Skeletal muscle tissue (tissue), 4 donors: ENCODE results near the gene CCDC88B. TPM values are rescaled to one million over a fixed set of nuclear protein-coding genes. Genes with fewer than 3 reads are reported as not detected.
"Not testable (repeated sequence)": the region's sequence is repeated elsewhere in the genome, so short reads cannot be mapped to it uniquely, and the experiment has no call there.

Experiments
- H3K27ac ChIP-seq: one replicate; pipeline ENCODE4 v1.7.0; 2013; ENCODE audit warnings: mild to moderate bottlenecking, low read depth, low read length, inconsistent platforms
- H3K27me3 ChIP-seq, 3 donors: one replicate each; pipeline ENCODE4 v1.7.0; 2013; ENCODE audit warnings: low read length in 3 of 3; ENCODE audit not compliant: control insufficient read depth in 3 of 3, insufficient read depth in 3 of 3
- H3K36me3 ChIP-seq, 3 donors: one replicate each; pipeline ENCODE4 v1.7.0; 2013; ENCODE audit warnings: low read length in 3 of 3; ENCODE audit not compliant: control insufficient read depth in 3 of 3, insufficient read depth in 3 of 3
- H3K4me1 ChIP-seq, 3 donors: one replicate each; pipeline ENCODE4 v1.7.0; 2013; ENCODE audit warnings: low read length in 3 of 3, mild to moderate bottlenecking in 3 of 3; ENCODE audit not compliant: control insufficient read depth in 3 of 3, insufficient read depth in 3 of 3
- H3K4me3 ChIP-seq, 3 donors: one replicate each; pipeline ENCODE4 v1.7.0; 2013; ENCODE audit warnings: low read length in 3 of 3
- H3K9ac ChIP-seq, 3 donors: one replicate each; pipeline ENCODE4 v1.7.0; 2013; ENCODE audit warnings: low read length in 3 of 3, mild to moderate bottlenecking in 3 of 3, moderate library complexity in 2 of 3, low read depth in 1 of 3
- H3K9me3 ChIP-seq, 3 donors: one replicate each; pipeline ENCODE4 v1.7.0; 2013; ENCODE audit warnings: low read length in 3 of 3; ENCODE audit not compliant: control insufficient read depth in 3 of 3
- total RNA-seq: library from RNA; depleted of rRNA; stranded (reverse); fragments of >200 nt; gene quantifications from one replicate; pipeline ENCODE4 v1.2.3, GENCODE V29; 2014
- donor health status: Osteomylitis.

The CCDC88B gene
- total RNA-seq, 1 donor from 2014 or later, result 2.6 TPM

DNA sequence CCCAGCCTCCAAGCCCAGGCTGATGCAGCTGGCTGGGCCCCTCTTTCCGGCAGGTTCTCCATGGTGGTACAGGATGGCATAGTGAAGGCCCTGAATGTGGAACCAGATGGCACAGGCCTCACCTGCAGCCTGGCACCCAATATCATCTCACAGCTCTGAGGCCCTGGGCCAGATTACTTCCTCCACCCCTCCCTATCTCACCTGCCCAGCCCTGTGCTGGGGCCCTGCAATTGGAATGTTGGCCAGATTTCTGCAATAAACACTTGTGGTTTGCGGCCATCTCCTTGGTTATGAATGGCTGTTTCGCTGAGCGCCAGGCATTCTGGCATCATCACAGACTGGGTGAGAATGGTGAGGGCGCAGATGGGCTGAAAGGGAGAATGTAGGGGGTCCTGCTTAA is 18.5 kb upstream of the CCDC88B start:
- H3K27ac ChIP-seq, result no peak overlapping the region

DNA sequence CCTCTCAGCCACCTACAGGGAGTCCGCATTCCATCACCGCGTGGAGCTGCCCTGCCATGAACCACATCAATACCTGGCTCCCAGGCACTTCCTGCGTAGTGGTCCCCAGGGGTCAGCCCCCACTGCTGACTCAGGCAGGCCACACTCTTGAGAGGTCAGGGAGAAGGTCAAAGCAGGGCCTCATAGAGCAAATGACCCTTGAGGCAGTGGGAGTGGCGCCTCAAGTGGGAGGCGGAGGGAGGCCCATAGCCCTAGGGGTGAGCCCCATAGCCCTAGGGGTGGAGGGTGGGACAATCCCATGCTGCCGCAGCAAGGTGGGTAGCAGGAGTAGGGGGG is 17.1 kb upstream of the CCDC88B start:
- Histone ChIP-seq H3K9ac (no peak overlapping the region), H3K36me3 (peaks cover 15 to 17% (median 16%) of the 10 kb centered on the region in 3 donors), H3K9me3 (no peaks in the 10 kb centered on the region), H3K27ac (no peak overlapping the region), H3K4me3 (no peak overlapping the region), H3K4me1 (peaks cover 8 to 12% (median 8%) of the 10 kb centered on the region in 3 donors), H3K27me3 (no peaks in the 10 kb centered on the region)

More for the DNA sequence above, 18.5 kb upstream of the CCDC88B start:
- H3K36me3 ChIP-seq, result peaks cover 15 to 17% (median 16%) of the 10 kb centered on the region in 3 donors
- H3K27me3 ChIP-seq, result no peaks in the 10 kb centered on the region
- H3K9ac ChIP-seq, result no peak overlapping the region
- no peak overlapping the region for H3K4me3 ChIP-seq
- peaks cover 13 to 23% (median 15%) of the 10 kb centered on the region in 3 donors for H3K4me1 ChIP-seq
- H3K9me3 ChIP-seq, result no peaks in the 10 kb centered on the region

DNA sequence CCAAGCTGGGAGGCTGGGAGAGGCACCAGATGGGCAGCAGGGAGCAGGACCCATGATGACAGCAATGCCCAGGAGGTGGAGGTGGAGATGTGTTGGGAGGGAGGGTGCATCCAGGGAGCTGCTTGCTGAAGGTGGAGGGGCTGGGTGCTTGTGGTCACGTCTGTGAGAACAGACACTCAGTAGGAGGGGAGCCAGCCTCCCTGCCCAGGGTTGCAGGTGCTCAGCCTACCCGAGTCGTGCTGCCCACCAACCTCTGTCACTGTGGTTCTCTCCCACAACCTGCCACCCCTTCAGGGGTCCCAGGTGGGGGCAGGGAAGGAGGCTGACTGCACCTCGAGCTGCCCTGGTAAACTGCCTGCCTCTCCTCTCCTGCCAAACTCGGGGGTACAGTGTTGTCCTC is 16.6 kb upstream of the CCDC88B start:
- no peak overlapping the region for H3K9ac ChIP-seq
- peaks cover 8 to 12% (median 8%) of the 10 kb centered on the region in 3 donors for H3K4me1 ChIP-seq
- no peaks in the 10 kb centered on the region for H3K27me3 ChIP-seq
- peaks cover 15 to 17% (median 16%) of the 10 kb centered on the region in 3 donors for H3K36me3 ChIP-seq
- no peak overlapping the region for H3K4me3 ChIP-seq
- H3K9me3 ChIP-seq, result no peaks in the 10 kb centered on the region
- no peak overlapping the region for H3K27ac ChIP-seq

DNA sequence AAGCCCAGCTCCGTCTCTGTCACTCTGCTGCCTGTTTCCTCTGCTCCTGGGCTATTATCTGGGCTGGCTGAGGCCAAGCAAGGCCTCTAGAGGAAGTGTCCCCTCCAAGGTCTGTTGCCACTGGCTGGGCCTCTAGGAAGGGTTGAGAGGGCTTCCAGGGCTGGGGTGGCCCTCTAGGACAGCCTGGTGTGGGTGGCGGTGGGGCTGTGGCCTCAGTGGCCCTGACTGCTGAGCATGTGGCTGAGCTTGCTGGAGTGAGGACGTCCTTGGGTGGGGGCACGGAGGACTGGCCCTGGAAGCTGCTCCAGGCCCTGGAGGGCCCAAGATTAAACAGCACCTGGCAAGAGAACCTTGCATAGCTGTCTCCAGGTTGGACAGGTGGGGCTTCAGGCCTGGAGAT is 16.0 kb upstream of the CCDC88B start:
- Histone ChIP-seq H3K36me3 (peaks cover 15 to 17% (median 16%) of the 10 kb centered on the region in 3 donors), H3K4me1 (peaks cover 7 to 12% (median 7%) of the 10 kb centered on the region in 3 donors)
- not testable (repeated sequence) for H3K4me3 ChIP-seq, H3K27me3 ChIP-seq, H3K27ac ChIP-seq, H3K9ac ChIP-seq, H3K9me3 ChIP-seq

DNA sequence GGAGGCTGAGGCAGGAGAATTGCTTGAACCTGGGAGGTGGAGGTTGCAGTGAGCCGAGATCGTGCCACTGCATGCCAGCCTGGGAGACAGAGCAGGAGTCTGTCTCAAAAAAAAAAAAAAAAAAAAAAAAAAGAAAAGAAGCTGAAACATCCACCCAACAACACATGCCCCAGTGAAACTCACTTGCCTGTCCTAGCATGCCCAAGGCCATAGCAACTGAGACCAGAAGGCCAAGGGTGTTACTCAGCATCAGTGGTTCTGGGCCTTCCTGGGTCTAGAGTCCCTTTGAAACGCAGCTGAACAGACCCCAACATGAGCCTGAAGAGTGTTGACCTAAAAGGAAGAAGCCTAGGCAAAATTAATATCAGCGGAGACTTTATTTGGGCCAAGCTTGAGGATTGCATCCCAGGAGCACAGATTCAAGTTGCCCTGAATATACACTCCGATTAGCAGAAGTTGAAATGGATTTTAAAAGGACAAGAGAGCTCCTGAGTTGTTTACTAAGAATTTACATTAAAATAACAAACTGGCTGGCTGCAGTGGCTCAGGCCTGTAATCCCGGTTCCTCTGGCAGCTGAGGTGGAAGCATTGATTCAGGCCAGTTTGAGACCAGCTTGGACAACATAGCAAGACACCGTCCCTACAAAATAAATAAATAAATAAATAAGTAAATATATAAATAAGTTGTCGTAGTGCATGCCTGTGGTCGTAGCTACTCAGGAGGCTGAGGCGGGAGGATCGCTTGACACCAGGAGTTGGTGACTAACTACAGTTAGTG is 15.1 kb upstream of the CCDC88B start:
- Histone ChIP-seq H3K27ac (no peak overlapping the region), H3K9me3 (no peaks in the 10 kb centered on the region), H3K4me3 (no peak overlapping the region), H3K27me3 (no peaks in the 10 kb centered on the region), H3K4me1 (peaks cover 9 to 14% (median 10%) of the 10 kb centered on the region in 3 donors), H3K36me3 (peaks cover 15 to 17% (median 16%) of the 10 kb centered on the region in 3 donors), H3K9ac (no peak overlapping the region)

DNA sequence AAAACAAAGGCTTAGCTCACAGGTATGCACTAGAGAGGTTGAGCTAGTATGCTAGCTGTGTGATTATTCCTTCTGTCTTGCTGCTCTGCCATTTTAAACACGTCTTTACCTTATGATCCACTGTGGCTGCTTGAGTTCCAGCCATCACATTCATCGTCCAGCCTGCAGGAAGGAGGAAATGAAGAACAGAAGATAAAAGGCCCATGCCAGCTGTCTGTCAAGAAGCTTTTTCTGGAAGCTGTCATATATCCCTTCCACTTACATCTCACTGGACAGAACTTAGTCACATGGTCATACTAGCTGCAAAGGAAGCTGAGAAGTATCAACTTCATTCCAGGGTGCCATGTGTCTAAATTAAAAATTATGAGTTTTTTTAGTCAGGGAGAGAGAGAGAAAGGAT is 12.6 kb upstream of the CCDC88B start:
- Histone ChIP-seq H3K9ac (no peak overlapping the region), H3K4me3 (no peak overlapping the region), H3K27ac (no peak overlapping the region), H3K27me3 (no peaks in the 10 kb centered on the region), H3K4me1 (peaks cover 15 to 20% (median 15%) of the 10 kb centered on the region in 3 donors), H3K9me3 (no peaks in the 10 kb centered on the region), H3K36me3 (peaks cover 4 to 7% (median 4%) of the 10 kb centered on the region in 3 donors)

DNA sequence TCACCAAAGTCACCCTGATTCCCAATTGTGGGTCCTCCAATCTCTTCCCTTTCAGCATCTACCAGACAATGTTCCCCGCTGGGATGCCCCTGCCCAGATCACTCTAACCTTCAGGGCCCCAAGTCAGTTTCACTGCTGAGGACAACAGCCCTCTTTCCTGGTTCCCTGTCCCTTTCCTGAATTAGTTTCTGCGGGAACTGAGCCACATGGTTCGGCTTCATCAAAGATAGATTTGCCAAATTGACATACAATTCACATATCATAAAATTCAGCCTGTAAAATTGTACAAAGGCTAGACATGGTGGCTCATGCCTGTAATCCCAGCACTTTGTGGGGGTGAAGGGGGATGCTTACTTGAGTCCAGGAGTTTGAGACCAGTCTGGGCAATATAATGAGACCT is 12.0 kb upstream of the CCDC88B start:
- Histone ChIP-seq H3K27ac (no peak overlapping the region), H3K36me3 (peaks cover 0 to under 1% (median under 1%) of the 10 kb centered on the region in 3 donors), H3K4me1 (peaks cover 15 to 20% (median 15%) of the 10 kb centered on the region in 3 donors), H3K27me3 (no peaks in the 10 kb centered on the region), H3K4me3 (no peak overlapping the region), H3K9me3 (no peaks in the 10 kb centered on the region), H3K9ac (no peak overlapping the region)

DNA sequence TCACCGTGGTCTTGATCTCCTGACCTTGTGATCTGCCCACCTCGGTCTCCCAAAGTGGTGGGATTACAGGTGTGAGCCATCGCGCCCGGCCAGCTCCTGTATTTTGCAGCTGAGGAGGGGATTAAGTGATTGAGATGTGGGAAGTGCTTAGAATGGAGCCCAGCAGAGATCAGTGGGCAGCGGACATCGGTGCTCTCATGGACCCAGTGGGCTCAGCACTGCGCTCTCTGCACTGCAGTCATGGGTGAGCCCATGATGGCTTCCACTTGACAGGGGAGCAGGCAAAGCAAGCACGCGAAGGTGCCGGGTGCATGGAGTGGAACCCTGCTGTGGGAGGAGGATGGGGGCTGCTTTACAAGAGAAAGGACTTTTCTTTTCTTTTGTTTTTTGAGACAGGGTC is 9.1 kb upstream of the CCDC88B start:
- H3K27ac ChIP-seq, result no peak overlapping the region
- H3K36me3 ChIP-seq, result no peaks in the 10 kb centered on the region
- no peak overlapping the region for H3K4me3 ChIP-seq
- H3K9ac ChIP-seq, result no peak overlapping the region
- H3K9me3 ChIP-seq, result no peaks in the 10 kb centered on the region
- H3K4me1 ChIP-seq, result peaks cover 15 to 20% (median 15%) of the 10 kb centered on the region in 3 donors
- H3K27me3 ChIP-seq, result no peaks in the 10 kb centered on the region

DNA sequence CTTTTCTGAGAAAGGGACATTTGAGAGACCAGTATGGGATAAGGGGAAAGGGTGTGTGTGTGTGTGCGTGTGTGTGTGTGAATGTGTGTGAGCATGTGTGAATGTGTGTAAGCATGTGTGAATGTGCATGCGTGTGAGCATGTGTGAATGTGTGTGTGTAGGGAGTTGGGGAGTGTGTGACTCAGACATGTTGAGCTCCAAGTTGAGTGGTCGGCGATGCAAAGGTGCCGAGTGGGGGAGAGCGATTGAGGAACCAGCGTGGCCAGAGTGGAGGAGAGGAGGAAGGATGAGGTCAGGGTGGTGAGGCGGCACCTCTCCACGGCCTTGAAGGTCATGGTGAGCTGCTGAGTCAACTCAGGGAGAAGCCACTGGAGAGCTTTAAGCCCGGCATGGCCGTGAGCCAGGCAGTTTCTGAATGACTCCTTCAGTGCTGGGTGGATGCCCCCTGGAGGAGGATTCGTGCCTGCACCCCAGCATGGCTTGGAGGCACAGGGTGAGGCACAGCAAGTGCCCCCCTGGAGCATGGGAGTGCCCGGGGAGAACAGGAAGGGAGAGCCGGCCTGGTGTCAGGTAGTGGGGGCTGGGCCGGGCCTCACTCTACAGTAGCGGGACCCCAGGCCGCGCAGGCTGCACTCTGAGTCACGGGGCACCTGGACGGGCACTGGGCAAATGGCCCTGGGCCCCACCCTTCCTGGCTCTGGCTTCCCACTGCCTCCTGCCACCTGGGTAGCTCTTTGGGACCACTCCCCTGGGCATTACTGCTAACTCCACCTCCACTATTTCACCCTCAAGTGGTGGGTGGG is 8.2 kb upstream of the CCDC88B start:
- H3K9ac ChIP-seq, result peak overlapping the region in 1 of 3 donors; percentile 40
- H3K4me3 ChIP-seq, result peak overlapping the region in 1 of 3 donors; percentile 45
- H3K27me3 ChIP-seq, result no peaks in the 10 kb centered on the region
- H3K27ac ChIP-seq, result no peak overlapping the region
- H3K9me3 ChIP-seq, result no peaks in the 10 kb centered on the region
- H3K4me1 ChIP-seq, result peaks cover 15 to 20% (median 15%) of the 10 kb centered on the region in 3 donors
- no peaks in the 10 kb centered on the region for H3K36me3 ChIP-seq

DNA sequence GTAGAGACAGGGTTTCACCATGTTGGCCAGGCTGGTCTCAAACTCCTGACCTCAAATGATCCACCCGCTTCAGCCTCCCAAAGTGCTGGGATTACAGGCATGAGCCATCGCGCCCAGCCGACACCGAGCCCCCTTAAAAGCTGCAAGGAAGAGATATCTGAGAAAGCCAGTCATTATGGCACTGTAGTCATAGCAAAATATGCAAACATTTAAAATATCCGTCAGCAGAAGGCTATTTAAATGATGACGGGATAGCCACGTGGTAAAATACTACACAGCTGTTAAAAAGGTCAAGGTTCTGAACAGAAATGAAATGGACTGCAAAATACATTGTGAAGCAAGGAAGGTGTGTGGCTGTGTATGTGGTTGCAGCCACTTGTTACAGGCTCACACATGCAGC is 6.4 kb upstream of the CCDC88B start:
- Histone ChIP-seq H3K4me3 (no peak overlapping the region), H3K36me3 (no peaks in the 10 kb centered on the region), H3K4me1 (peaks cover 15 to 20% (median 15%) of the 10 kb centered on the region in 3 donors), H3K9me3 (no peaks in the 10 kb centered on the region), H3K27me3 (no peaks in the 10 kb centered on the region), H3K27ac (no peak overlapping the region), H3K9ac (no peak overlapping the region)
